ENCODE measurements around the gene VEPH1. TPM values are rescaled to one million over a fixed set of nuclear protein-coding genes. Genes with fewer than 3 reads are reported as not detected.

VEPH1 gene
- total and polyA plus RNA-seq, 7 experiments from 2014 or later = 0.22 to 0.48 TPM; not detected in 5

DNA sequence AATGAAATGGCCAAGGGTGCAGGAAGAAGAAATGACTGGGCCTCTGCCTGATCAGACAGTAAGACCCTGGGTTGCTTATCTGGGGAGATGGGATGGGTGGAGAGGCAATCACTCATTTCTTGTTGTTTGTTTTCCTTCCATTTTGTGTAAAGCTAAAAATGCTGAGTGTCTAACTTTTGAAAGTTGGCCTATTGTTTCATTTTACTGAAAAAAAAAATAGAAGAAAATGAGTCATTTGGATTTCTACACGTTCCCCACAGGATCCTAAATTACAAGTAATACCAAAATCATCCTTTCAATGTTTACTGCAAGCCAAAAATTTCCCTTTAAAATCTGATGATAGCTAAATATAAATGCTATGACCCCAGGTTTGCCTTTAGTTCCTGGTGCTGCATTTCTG, 36.0 kb downstream of the VEPH1 start:
- Mint-ChIP-seq H3K36me3 (no peaks in the 10 kb centered on the region), H3K27ac (no peak overlapping the region), H3K27me3 (peaks cover 0 to 15% (median 4%) of the 10 kb centered on the region in 5 donors), H3K9me3 (peaks cover 0 to 1% (median 0%) of the 10 kb centered on the region in 11 donors), H3K4me1 (no peaks in the 10 kb centered on the region), H3K4me3 (no peak overlapping the region)
- no peaks in the 10 kb centered on the region for H3K27me3 ChIP-seq (ENCODE audit: control insufficient read depth in 2 of 2, insufficient read depth in 2 of 2, low read length in 2 of 2)
- no peaks in the 10 kb centered on the region for H3K36me3 ChIP-seq (ENCODE audit: control insufficient read depth in 2 of 3, insufficient read depth in 3 of 3, low read length in 3 of 3)
- no peak overlapping the region for H3K4me3 ChIP-seq (ENCODE audit: low read length)
- ATAC-seq (no peak), DNase-seq (no peak)
- no peak overlapping the region for H3K27ac ChIP-seq (ENCODE audit: low read depth, low read length)
- CTCF ChIA-PET = no interaction called here
- POLR2A ChIA-PET = no interaction called here
- no peaks in the 10 kb centered on the region for H3K9me3 ChIP-seq (ENCODE audit: control insufficient read depth in 2 of 3, low read length in 3 of 3)
- intact Hi-C loops (cut with micrococcal nuclease) = no loop called here
- no peaks in the 10 kb centered on the region for H3K4me1 ChIP-seq (ENCODE audit: control insufficient read depth in 2 of 2, insufficient read depth in 2 of 2, low read length in 2 of 2)

DNA sequence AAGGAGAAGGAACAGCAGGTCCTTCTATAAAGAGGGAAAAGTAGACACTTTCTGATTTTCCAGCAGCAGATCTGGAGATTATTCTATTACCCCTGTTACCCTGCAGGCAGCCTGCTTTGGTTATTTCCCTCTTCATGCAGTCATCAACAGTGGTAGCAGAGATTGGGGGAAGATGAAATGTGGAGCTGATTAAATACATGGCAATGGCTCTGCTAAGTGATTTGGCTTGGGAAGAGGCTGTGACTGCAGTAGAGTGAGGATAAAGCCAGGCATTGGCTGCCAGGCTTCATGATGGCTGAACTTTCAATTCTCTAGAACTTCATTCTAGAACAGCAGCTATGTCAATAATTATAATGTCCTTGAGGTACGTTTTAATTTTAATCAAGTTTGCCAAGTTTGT, 37.5 kb downstream of the VEPH1 start:
- DNase-seq = no peak
- H3K27me3 ChIP-seq (ENCODE audit: control insufficient read depth in 2 of 2, insufficient read depth in 2 of 2, low read length in 2 of 2) = no peaks in the 10 kb centered on the region
- ATAC-seq = no peak
- Mint-ChIP-seq H3K36me3 (no peaks in the 10 kb centered on the region), H3K27ac (no peak overlapping the region), H3K9me3 (peaks cover 0 to 1% (median 0%) of the 10 kb centered on the region in 11 donors), H3K4me3 (no peak overlapping the region), H3K4me1 (no peaks in the 10 kb centered on the region), H3K27me3 (peaks cover 2 to 23% (median 6%) of the 10 kb centered on the region in 5 donors)
- H3K4me1 ChIP-seq (ENCODE audit: control insufficient read depth in 2 of 2, insufficient read depth in 2 of 2, low read length in 2 of 2) = no peaks in the 10 kb centered on the region
- CTCF ChIA-PET = no interaction called here
- no peaks in the 10 kb centered on the region for H3K36me3 ChIP-seq (ENCODE audit: control insufficient read depth in 2 of 3, insufficient read depth in 3 of 3, low read length in 3 of 3)
- no peaks in the 10 kb centered on the region for H3K9me3 ChIP-seq (ENCODE audit: control insufficient read depth in 2 of 3, low read length in 3 of 3)
- intact Hi-C loops (cut with micrococcal nuclease) = no loop called here
- no peak overlapping the region for H3K27ac ChIP-seq (ENCODE audit: low read depth, low read length)
- H3K4me3 ChIP-seq (ENCODE audit: low read length) = no peak overlapping the region
- POLR2A ChIA-PET = no interaction called here

DNA sequence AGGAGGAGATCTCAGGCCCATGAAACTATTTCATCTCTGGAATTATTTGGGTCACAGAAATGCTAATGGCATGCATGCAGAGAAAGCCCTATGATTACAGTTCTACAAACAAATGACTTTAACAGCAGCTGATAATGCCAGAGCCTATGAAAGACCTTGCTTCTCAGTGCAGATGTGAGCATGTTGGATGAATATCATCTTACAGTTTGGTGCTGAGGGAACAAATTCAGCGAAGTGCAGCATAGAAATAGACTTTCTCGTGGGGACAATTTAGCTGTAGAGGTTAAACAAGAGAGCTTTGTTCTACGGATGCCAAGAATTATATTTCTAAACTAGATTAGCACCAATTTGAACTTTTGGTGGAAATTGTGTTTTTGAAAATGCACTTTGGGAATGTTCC, 38.9 kb downstream of the VEPH1 start:
- CTCF ChIA-PET = no interaction called here

DNA sequence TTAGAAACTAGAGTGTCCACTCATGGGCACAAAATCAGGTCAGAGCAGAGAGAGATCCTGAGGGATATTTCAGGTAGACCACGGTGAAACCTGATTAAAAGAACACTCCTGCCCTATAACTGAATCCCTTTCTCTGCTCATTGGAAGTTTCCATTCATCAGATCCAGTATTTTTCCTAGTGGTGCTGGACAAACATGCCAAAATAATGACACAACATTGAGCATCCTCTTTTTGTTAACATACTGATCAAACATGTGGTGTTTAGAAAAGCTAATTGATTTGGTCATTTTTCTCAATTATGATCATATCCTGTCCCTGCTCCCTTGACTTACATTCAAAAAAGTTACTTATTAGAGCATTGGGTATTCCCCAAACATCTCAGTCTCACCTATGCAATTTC, 39.4 kb downstream of the VEPH1 start:
- no peaks in the 10 kb centered on the region for H3K4me1 ChIP-seq (ENCODE audit: control insufficient read depth in 2 of 2, insufficient read depth in 2 of 2, low read length in 2 of 2)
- ChIA-PET CTCF (no interaction called here), POLR2A (no interaction called here)
- H3K27ac ChIP-seq (ENCODE audit: low read depth, low read length) = no peak overlapping the region
- Mint-ChIP-seq H3K27ac (no peak overlapping the region), H3K4me1 (no peaks in the 10 kb centered on the region), H3K9me3 (peaks cover 0 to 1% (median 0%) of the 10 kb centered on the region in 11 donors), H3K27me3 (peaks cover 7 to 34% (median 19%) of the 10 kb centered on the region in 5 donors), H3K4me3 (no peak overlapping the region), H3K36me3 (no peaks in the 10 kb centered on the region)
- ATAC-seq (no peak), DNase-seq (no peak)
- no peak overlapping the region for H3K4me3 ChIP-seq (ENCODE audit: low read length)
- H3K27me3 ChIP-seq (ENCODE audit: control insufficient read depth in 2 of 2, insufficient read depth in 2 of 2, low read length in 2 of 2) = no peaks in the 10 kb centered on the region
- no peaks in the 10 kb centered on the region for H3K9me3 ChIP-seq (ENCODE audit: control insufficient read depth in 2 of 3, low read length in 3 of 3)
- no peaks in the 10 kb centered on the region for H3K36me3 ChIP-seq (ENCODE audit: control insufficient read depth in 2 of 3, insufficient read depth in 3 of 3, low read length in 3 of 3)
- intact Hi-C loops (cut with micrococcal nuclease) = no loop called here

More for the DNA sequence above, 38.9 kb downstream of the VEPH1 start:
- no peaks in the 10 kb centered on the region for H3K4me1 Mint-ChIP-seq
- H3K36me3 ChIP-seq (ENCODE audit: control insufficient read depth in 2 of 3, insufficient read depth in 3 of 3, low read length in 3 of 3) = no peaks in the 10 kb centered on the region
- POLR2A ChIA-PET = no interaction called here
- intact Hi-C loops (cut with micrococcal nuclease) = no loop called here
- no peaks in the 10 kb centered on the region for H3K36me3 Mint-ChIP-seq
- ATAC-seq (no peak), DNase-seq (no peak)
- H3K4me3 ChIP-seq (ENCODE audit: low read length) = no peak overlapping the region
- H3K27me3 Mint-ChIP-seq = peaks cover 7 to 31% (median 19%) of the 10 kb centered on the region in 5 donors
- H3K27ac Mint-ChIP-seq = no peak overlapping the region
- no peaks in the 10 kb centered on the region for H3K27me3 ChIP-seq (ENCODE audit: control insufficient read depth in 2 of 2, insufficient read depth in 2 of 2, low read length in 2 of 2)
- no peak overlapping the region for H3K4me3 Mint-ChIP-seq
- H3K9me3 Mint-ChIP-seq = peaks cover 0 to 1% (median 0%) of the 10 kb centered on the region in 11 donors
- H3K9me3 ChIP-seq (ENCODE audit: control insufficient read depth in 2 of 3, low read length in 3 of 3) = no peaks in the 10 kb centered on the region
- H3K4me1 ChIP-seq (ENCODE audit: control insufficient read depth in 2 of 2, insufficient read depth in 2 of 2, low read length in 2 of 2) = no peaks in the 10 kb centered on the region
- H3K27ac ChIP-seq (ENCODE audit: low read depth, low read length) = no peak overlapping the region

DNA sequence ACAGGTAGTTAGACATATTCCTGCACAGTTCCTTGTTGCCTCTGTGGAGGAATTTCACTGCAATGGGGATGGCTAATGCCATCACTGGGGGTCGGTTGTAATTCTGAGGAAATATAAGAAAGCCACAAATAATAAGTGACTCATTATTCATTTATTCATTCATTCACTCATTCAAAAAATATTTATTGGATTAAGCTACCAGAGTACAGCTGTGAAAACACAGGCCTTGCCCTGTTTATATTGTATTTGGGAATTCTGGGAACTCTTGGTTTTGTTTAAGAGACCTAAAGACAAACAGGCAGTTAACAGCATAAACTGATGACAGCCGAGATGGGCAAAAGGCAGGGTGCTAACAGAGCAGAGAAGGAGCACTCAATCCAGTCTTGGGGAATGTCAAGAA, 43.0 kb downstream of the VEPH1 start:
- H3K9me3 Mint-ChIP-seq = peaks cover 0 to 4% (median 0%) of the 10 kb centered on the region in 11 donors
- Histone ChIP-seq H3K27ac (ENCODE audit: low read depth, low read length) (no peak overlapping the region), H3K27me3 (ENCODE audit: control insufficient read depth in 2 of 2, insufficient read depth in 2 of 2, low read length in 2 of 2) (no peaks in the 10 kb centered on the region), H3K4me1 (ENCODE audit: control insufficient read depth in 2 of 2, insufficient read depth in 2 of 2, low read length in 2 of 2) (no peaks in the 10 kb centered on the region), H3K4me3 (ENCODE audit: low read length) (no peak overlapping the region), H3K36me3 (ENCODE audit: control insufficient read depth in 2 of 3, insufficient read depth in 3 of 3, low read length in 3 of 3) (no peaks in the 10 kb centered on the region), H3K9me3 (ENCODE audit: control insufficient read depth in 2 of 3, low read length in 3 of 3) (no peaks in the 10 kb centered on the region)
- ChIA-PET POLR2A (no interaction called here), CTCF (no interaction called here)
- DNase-seq (no peak), ATAC-seq (no peak)
- H3K36me3 Mint-ChIP-seq = no peaks in the 10 kb centered on the region
- no peaks in the 10 kb centered on the region for H3K4me1 Mint-ChIP-seq
- no peak overlapping the region for H3K27ac Mint-ChIP-seq
- intact Hi-C loops (cut with micrococcal nuclease) = no loop called here
- peaks cover 12 to 33% (median 14%) of the 10 kb centered on the region in 5 donors for H3K27me3 Mint-ChIP-seq
- no peak overlapping the region for H3K4me3 Mint-ChIP-seq

DNA sequence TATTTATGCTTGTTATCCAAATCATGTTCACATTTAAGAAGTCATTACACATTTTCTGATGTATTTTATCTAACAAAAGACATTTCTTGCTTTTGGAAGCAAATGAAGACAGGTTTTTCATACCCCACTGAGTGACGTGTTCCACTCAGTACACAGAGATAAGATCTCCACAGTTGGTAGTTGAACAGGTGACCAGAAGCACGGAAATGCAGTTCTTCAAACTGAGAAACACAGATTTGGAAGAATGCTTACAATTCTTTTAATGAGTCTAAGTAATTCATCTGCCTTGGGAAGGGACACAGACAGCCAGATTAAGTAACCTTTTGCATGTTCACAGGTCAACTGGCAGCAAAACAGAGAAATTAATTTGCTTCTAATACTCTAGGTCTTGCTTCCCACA, 43.5 kb downstream of the VEPH1 start:
- Mint-ChIP-seq H3K4me3 (no peak overlapping the region), H3K36me3 (no peaks in the 10 kb centered on the region), H3K27ac (no peak overlapping the region), H3K4me1 (no peaks in the 10 kb centered on the region), H3K9me3 (peaks cover 0 to 4% (median 0%) of the 10 kb centered on the region in 11 donors), H3K27me3 (peaks cover 12 to 33% (median 14%) of the 10 kb centered on the region in 5 donors)
- Histone ChIP-seq H3K4me1 (ENCODE audit: control insufficient read depth in 2 of 2, insufficient read depth in 2 of 2, low read length in 2 of 2) (no peaks in the 10 kb centered on the region), H3K9me3 (ENCODE audit: control insufficient read depth in 2 of 3, low read length in 3 of 3) (no peaks in the 10 kb centered on the region), H3K4me3 (ENCODE audit: low read length) (no peak overlapping the region), H3K36me3 (ENCODE audit: control insufficient read depth in 2 of 3, insufficient read depth in 3 of 3, low read length in 3 of 3) (no peaks in the 10 kb centered on the region), H3K27me3 (ENCODE audit: control insufficient read depth in 2 of 2, insufficient read depth in 2 of 2, low read length in 2 of 2) (no peaks in the 10 kb centered on the region), H3K27ac (ENCODE audit: low read depth, low read length) (no peak overlapping the region)
- ATAC-seq (no peak), DNase-seq (no peak)
- ChIA-PET CTCF (no interaction called here), POLR2A (no interaction called here)
- intact Hi-C loops (cut with micrococcal nuclease) = no loop called here

DNA sequence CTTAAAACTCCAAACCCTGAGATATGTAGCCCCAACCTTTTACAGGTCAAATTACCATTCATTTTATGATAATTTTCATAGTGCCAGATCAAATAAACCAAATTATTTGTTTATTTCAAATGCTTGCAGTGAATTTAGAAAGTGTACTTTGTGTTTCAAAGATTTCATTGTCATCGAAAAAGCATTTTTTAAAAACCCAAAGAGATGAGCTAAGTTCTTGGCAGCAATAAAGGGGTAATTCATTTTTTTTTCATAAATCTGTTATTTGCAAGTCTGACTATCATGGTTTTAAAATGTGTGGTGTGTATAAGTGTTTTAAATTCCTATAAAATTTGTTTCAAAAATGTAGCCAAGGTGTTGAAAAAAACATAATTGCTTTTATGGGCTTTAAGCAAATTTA, 49.4 kb downstream of the VEPH1 start:
- ATAC-seq (no peak), DNase-seq (no peak)
- Histone ChIP-seq H3K4me3 (ENCODE audit: low read length) (no peak overlapping the region), H3K27ac (ENCODE audit: low read depth, low read length) (no peak overlapping the region), H3K27me3 (ENCODE audit: control insufficient read depth in 2 of 2, insufficient read depth in 2 of 2, low read length in 2 of 2) (no peaks in the 10 kb centered on the region), H3K4me1 (ENCODE audit: control insufficient read depth in 2 of 2, insufficient read depth in 2 of 2, low read length in 2 of 2) (no peaks in the 10 kb centered on the region), H3K36me3 (ENCODE audit: control insufficient read depth in 2 of 3, insufficient read depth in 3 of 3, low read length in 3 of 3) (no peaks in the 10 kb centered on the region), H3K9me3 (ENCODE audit: control insufficient read depth in 2 of 3, low read length in 3 of 3) (no peaks in the 10 kb centered on the region)
- Mint-ChIP-seq H3K27me3 (peaks cover 0 to 20% (median 9%) of the 10 kb centered on the region in 5 donors), H3K4me1 (no peaks in the 10 kb centered on the region), H3K27ac (no peak overlapping the region), H3K4me3 (no peak overlapping the region), H3K9me3 (peaks cover 0 to 4% (median 0%) of the 10 kb centered on the region in 11 donors), H3K36me3 (no peaks in the 10 kb centered on the region)
- intact Hi-C loops (cut with micrococcal nuclease) = no loop called here
- CTCF ChIA-PET = no interaction called here
- POLR2A ChIA-PET = no interaction called here
